GM12875 (cell line): ENCODE measurements around the gene C2.

Source experiments
- H3K4me3 ChIP-seq: one replicate; pipeline ENCODE4 v1.5.1; 2011; ENCODE audit warnings: low read depth, low read length, control low read depth
- CTCF ChIP-seq: IDR thresholded peaks from 2 replicates; pipeline ENCODE4 v1.5.1; 2011; ENCODE audit warnings: low read depth, mild to moderate bottlenecking, control low read depth, inconsistent platforms, low read length, moderate library complexity, borderline replicate concordance; ENCODE audit not compliant: insufficient read depth

C2 gene

DNA sequence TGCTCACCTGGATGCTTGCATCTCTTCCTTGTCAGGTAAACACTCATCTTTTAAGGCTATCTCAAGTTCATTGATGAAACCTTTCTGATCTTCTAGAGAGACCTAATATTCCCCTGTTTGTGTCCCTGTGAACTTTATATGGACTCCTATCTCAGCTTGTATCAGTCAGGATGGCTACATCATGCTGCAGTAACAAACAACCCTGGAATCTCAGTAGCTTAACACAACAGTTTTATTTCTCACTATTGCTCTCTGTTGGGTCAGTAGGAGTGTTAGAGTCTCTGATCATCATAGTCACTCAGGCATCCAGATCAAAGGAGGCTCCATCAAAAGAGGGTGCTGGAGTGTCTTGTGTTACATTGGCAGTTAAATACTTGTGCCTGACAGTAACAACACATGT lies 12.2 kb upstream of the C2 start:
- no peak overlapping the region for H3K4me3 ChIP-seq
- TF ChIP-seq CTCF, result no peak

- no peak overlapping the region for H3K4me3 ChIP-seq
- no peak for TF ChIP-seq CTCF
Observed at GRCh38 chr6:31915756-31916155, 11.8 kb upstream of the C2 start.

GRCh38 chr6:31918069-31918720 lies 9.3 kb upstream of the C2 start:
- no peak overlapping the region for H3K4me3 ChIP-seq
- no peak for TF ChIP-seq CTCF

GRCh38 chr6:31919624-31920303 lies 7.8 kb upstream of the C2 start:
- no peak overlapping the region for H3K4me3 ChIP-seq
- no peak for TF ChIP-seq CTCF

DNA sequence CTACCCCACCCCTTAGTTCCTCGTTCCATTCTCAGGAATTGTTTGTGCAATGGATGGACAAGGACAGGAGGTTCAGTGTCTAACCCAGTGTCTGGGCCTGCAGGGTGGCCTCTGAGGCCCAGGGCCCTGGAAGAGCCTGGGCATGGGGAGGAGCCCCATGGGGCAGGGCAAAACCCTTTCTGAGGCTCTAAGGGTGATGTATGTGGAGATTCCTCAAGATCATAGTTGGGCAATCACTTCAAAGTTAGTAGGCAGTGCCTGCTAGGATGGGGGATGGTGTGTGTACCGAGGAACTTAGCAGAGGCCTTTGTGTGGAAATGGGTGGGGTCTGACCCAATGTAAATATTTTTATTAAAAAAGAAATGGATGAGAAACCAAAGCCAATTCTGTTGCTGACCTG lies 6.7 kb upstream of the C2 start:
- no peak overlapping the region for H3K4me3 ChIP-seq
- TF ChIP-seq CTCF, result no peak

- peak; percentile 16; the same call in 1 of the 2 replicates for TF ChIP-seq CTCF
- H3K4me3 ChIP-seq, result no peak overlapping the region
Observed at GRCh38 chr6:31922942-31923341, 4.6 kb upstream of the C2 start.
